Mucosa of rectum (tissue), 2 donors: ENCODE measurements around the gene PURB.
"Not testable (repeated sequence)": the region's sequence is repeated elsewhere in the genome, so short reads cannot be mapped to it uniquely, and the experiment has no call there.

Source experiments
- H3K27ac ChIP-seq, 2 donors: one replicate each; pipeline ENCODE4 v1.7.0; 2013; ENCODE audit warnings: inconsistent platforms in 2 of 2, low read depth in 2 of 2, low read length in 2 of 2
- H3K27me3 ChIP-seq, 2 donors: one replicate each; pipeline ENCODE4 v1.7.0; 2013; ENCODE audit warnings: low read length in 2 of 2; ENCODE audit not compliant: control insufficient read depth in 2 of 2, insufficient read depth in 2 of 2
- H3K36me3 ChIP-seq, 2 donors: one replicate each; pipeline ENCODE4 v1.7.0; 2013; ENCODE audit warnings: low read length in 2 of 2; ENCODE audit not compliant: control insufficient read depth in 2 of 2, insufficient read depth in 2 of 2
- H3K4me1 ChIP-seq, 2 donors: one replicate each; pipeline ENCODE4 v1.7.0; 2013; ENCODE audit warnings: low read length in 2 of 2, mild to moderate bottlenecking in 1 of 2; ENCODE audit not compliant: control insufficient read depth in 2 of 2, insufficient read depth in 2 of 2
- H3K4me3 ChIP-seq, 2 donors: one replicate each; pipeline ENCODE4 v1.7.0; 2013; ENCODE audit warnings: low read length in 2 of 2
- H3K9ac ChIP-seq, 2 donors: one replicate each; pipeline ENCODE4 v1.7.0; 2013; ENCODE audit warnings: low read length in 2 of 2, low read depth in 1 of 2, mild to moderate bottlenecking in 1 of 2
- H3K9me3 ChIP-seq, 2 donors: one replicate each; pipeline ENCODE4 v1.7.0; 2013; ENCODE audit warnings: low read length in 2 of 2; ENCODE audit not compliant: control insufficient read depth in 2 of 2
- donor health status: healthy.
- donor health status: Normal muscosa, but diverticular disease.

The PURB gene

DNA sequence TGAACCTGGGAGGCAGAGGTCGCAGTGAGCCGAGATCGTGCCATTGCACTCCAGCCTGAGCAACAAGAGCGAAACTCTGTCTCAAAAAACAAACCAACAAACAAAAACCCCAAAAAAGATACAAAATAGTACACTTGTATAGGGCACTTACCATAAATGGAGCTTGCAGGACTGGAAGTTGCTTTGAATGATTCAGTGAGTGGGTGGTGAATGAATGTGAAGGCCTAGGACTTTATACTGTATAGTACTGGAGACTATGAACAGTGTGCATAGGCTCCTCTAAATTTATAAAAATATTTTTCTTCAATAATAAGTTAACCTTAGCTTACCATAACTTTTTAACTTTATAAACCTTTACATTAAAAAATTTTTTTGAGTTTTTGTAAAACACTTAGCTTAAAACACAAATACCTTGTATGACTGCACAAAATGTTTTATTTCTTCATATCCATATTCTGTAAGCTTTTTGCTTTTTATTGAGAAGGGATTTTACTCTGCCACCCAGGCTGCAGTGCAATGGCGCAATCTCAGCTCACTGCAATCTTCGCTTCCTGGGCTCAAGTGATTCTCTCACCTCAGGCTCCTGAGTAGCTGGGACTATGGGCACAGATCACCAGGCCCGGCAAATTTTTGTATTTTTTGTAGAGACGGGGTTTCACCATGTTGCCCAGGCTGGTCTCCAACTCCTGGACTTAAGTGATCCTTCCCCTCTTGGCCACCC is 30.5 kb downstream of the PURB start:
- Histone ChIP-seq H3K9ac (no peak overlapping the region), H3K36me3 (no peaks in the 10 kb centered on the region), H3K4me1 (no peaks in the 10 kb centered on the region), H3K9me3 (no peaks in the 10 kb centered on the region), H3K27ac (no peak overlapping the region), H3K4me3 (no peak overlapping the region), H3K27me3 (no peaks in the 10 kb centered on the region)

DNA sequence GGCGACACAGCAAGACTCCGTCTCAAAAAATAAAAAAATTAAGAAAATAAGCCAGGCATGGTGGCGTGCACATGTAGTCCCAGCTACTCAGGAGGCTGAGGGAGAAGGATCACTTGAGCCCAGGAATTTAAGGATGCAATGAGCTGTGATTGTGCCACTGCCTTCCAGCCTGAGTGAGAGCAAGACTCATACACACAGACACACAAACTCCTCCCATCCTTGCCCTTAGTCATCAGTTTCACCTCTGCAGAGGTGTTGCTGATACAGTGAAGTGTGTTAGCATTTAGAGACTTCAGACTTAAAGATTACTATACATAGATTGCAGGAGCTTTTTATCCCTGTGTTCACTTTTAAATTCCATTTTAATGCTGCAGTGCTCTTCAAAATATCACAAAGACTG is 31.9 kb downstream of the PURB start:
- no peaks in the 10 kb centered on the region for H3K36me3 ChIP-seq
- no peaks in the 10 kb centered on the region for H3K27me3 ChIP-seq
- H3K27ac ChIP-seq, result no peak overlapping the region
- H3K4me3 ChIP-seq, result no peak overlapping the region
- H3K9me3 ChIP-seq, result no peaks in the 10 kb centered on the region
- H3K4me1 ChIP-seq, result no peaks in the 10 kb centered on the region
- H3K9ac ChIP-seq, result no peak overlapping the region

DNA sequence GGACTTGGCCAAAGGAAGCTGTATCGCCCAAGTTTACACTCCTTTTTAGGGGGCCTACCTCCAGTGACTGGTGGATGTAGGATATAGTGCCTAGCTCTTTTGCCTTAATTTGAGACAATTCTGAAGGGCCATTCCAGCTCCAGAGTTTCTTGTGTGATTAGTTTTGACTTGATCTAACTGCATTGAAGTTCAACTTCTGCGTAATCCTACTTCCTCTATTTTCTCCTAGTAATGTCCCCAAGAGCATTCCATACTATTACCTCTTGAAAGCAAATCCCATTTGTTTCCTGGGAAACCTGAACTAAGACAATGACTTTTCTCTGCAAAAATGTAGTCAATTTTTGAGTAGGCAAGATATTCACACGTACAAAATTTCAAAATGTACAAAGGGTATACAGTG is 32.7 kb downstream of the PURB start:
- H3K4me3 ChIP-seq, result no peak overlapping the region

DNA sequence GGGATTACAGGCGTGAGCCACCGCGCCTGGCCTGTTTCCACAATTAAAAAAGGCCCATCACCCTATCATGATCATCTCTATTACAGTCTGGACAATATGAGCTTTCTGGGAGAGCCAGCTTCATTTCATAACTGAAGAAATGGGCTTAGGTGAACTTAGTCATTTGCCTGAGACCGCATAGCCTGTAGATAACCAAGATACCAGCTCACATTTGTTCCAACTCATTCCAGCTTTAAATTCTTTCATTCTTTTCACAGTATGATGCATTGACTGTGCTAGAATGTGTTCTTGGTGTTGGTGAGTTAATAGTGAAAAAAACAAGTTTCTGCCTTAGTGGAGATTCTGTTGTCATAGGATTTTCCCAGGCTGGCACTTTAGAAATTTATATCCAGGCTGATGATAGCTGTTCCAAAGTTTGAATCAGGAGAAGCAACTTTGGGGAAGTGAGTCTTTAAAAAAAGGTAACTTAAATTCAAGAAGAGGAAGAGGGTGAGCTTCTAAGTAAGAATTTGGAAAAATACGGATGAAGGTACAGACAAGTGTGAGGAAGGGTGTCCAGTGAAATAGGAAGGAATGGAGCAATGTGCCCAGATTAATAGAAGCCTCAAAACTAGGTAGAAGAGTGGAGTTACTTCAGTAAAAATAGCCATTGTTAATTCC is 35.3 kb downstream of the PURB start:
- no peaks in the 10 kb centered on the region for H3K27me3 ChIP-seq
- H3K27ac ChIP-seq, result no peak overlapping the region
- peaks cover 4 to 11% of the 10 kb centered on the region in 2 donors for H3K4me1 ChIP-seq
- H3K4me3 ChIP-seq, result no peak overlapping the region
- no peak overlapping the region for H3K9ac ChIP-seq
- H3K9me3 ChIP-seq, result no peaks in the 10 kb centered on the region
- no peaks in the 10 kb centered on the region for H3K36me3 ChIP-seq

More for the DNA sequence above, 32.7 kb downstream of the PURB start:
- H3K9me3 ChIP-seq, result no peaks in the 10 kb centered on the region
- no peak overlapping the region for H3K27ac ChIP-seq
- H3K9ac ChIP-seq, result no peak overlapping the region
- H3K36me3 ChIP-seq, result no peaks in the 10 kb centered on the region
- H3K4me1 ChIP-seq, result no peaks in the 10 kb centered on the region
- no peaks in the 10 kb centered on the region for H3K27me3 ChIP-seq

DNA sequence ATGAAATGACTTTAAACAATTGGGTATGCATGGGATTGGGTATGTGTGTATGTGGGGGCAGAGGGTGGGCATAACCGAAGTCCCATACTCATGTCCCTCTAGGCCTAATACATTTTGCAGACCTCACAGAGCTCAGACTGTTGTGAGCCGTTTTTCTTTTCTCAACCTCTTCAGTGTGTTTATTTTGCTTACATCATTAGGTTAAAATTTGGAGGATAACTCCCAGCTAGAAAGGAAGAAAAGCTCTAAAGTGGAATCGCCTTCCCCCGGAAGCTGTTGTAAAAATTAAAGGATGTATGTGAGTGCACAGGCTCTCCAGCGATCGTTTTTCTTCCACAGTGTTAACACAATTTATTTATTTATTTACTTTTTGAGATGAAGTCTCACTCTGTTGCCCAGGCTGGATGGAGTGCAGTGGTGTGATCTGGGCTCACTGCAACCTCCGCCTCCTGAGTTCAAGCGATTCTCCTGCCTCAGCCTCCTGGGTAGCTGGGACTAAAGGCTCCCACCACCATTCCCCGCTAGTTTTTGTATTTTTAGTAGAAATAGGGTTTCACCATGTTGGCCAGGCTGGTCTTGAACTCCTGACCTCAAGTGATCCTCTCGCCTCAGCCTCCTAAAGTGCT is 36.0 kb downstream of the PURB start:
- Histone ChIP-seq H3K4me3 (peak overlapping the region in 1 of 2 donors; percentile 95), H3K27ac (no peak overlapping the region)

DNA sequence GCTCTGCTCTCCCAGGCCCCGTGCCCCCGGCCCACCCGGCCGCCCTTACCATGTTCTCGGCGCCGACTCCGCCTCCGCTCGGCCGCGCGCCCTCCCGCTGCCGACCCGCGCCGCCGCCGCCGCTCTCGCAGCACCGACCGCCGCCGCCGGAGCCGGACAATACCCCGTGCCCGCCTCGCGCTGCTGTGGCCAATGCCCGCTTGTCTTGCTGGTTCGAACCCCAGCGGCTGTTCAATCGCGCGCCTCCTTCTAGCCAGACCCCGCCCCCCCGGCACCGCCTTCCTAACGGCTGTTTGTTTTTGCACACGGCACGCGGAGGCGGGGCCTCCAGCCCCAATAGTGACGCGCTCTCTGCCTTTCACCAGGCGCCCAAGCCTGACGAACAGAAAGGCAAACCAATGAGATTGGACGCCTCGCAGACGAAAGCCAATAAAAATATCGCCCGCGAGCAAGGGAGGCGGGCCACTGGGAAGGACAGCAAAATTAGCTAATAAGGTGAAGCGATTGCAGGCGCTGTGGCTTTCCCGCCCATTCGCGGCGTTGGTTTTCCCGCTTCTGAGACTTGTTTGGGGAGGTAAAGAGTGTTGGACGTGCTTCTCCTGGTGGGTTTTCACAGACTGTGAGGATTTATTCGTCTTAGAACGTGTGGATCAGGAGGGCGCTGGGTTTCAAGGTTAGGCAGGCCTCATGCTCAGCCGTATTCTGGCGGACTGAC is 37.3 kb downstream of the PURB start, which contains the start of gene H2AZ2:
Gene H2AZ2, minus strand, starts transcription at position 168 of the 715 bp plus-strand sequence. Its CDS starts 116 bp downstream, at position 52.
- peak within 1 kb of the TSS; percentile 93 to 96 for H3K4me3 ChIP-seq
- no peaks in the 10 kb centered on the region for H3K36me3 ChIP-seq
- no peaks in the 10 kb centered on the region for H3K27me3 ChIP-seq
- H3K4me1 ChIP-seq, result peaks cover 4 to 11% of the 10 kb centered on the region in 2 donors
- peak within 1 kb of the TSS; percentile 93 to 94 for H3K27ac ChIP-seq
- H3K9ac ChIP-seq, result peak within 1 kb of the TSS; percentile 93 to 94
- H3K9me3 ChIP-seq, result no peaks in the 10 kb centered on the region

More for the DNA sequence above, 36.0 kb downstream of the PURB start:
- H3K4me1 ChIP-seq, result peaks cover 4 to 11% of the 10 kb centered on the region in 2 donors
- H3K9me3 ChIP-seq, result no peaks in the 10 kb centered on the region
- peak overlapping the region; percentile 24 to 93 for H3K9ac ChIP-seq
- H3K27me3 ChIP-seq, result no peaks in the 10 kb centered on the region
- no peaks in the 10 kb centered on the region for H3K36me3 ChIP-seq

DNA sequence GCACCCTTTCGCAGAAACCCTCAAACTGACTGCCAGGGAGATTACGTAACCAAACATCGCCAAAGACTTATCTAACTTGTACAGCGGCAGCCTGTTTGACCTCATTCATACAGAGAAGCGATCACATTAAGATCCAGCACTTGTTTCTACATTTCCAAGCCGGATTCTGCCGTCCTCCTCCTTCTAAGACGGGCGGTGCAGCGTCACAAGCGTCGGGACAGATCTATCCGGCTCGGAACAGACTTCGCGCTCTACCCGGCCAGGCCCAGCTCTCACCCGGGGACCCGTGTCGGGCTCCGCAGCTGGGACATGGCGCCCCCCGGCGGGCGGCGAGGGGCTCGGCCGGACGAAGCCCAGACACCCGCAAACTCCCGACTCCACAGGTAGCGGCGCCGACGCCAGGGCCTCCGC is 37.8 kb downstream of the PURB start:
- Histone ChIP-seq H3K9me3 (no peaks in the 10 kb centered on the region), H3K36me3 (peaks cover 2% of the 10 kb centered on the region in 2 donors), H3K4me1 (peaks cover 4 to 11% of the 10 kb centered on the region in 2 donors), H3K27me3 (no peaks in the 10 kb centered on the region), H3K9ac (peak overlapping the region; percentile 89 to 94), H3K27ac (peak overlapping the region; percentile 93 to 94), H3K4me3 (peak overlapping the region; percentile 85 to 96)

DNA sequence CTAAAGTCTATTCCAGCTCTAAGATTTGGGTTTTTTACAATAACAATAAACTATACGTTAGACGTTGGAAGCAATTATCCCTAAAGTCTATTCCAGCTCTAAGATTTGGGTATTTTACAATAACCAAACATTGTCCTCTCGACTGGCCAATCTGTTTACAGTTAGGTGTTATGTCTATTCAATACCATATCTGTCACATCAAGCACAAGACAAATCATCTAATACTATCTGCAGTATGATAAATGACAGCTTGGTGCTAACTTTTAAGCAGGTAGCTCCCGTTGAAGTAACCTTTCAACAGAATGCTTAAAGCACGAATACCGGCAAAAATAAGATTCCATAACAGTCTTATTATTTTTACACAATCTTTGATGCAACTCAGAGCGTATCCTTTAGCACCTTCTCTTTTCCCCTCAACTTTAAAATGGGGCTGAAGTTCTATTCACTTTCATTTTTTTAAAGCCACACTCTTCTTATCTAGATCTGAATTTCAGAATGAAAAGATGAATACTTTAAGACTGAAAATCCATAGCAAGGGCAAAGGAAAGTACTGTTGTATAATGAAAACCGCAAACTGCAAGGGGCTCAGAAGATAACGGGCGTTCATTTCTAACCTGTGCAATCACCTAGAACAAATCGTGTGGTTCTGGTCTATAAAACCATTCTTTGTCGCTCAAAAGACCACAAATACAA is 38.4 kb downstream of the PURB start:
- Histone ChIP-seq H3K4me1 (peaks cover 4 to 11% of the 10 kb centered on the region in 2 donors), H3K9me3 (no peaks in the 10 kb centered on the region)

DNA sequence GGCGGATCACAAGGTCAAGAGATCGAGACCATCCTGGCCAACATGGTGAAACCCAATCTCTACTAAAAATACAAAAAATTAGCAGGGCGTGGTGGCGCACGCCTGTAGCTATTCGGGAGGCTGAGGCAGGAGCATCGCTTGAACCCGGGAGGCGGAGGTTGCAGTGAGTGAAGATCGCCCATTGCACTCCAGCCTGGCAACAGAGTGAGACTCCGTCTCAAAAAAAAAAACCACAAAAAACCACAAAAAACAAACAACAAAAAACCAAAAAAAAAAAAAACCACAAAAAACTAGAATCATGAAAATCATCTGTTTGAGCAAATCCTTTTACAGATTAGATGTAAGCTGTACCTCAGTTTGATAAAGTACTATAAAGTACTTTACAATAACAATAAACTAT is 38.9 kb downstream of the PURB start:
- H3K36me3 ChIP-seq, H3K9me3 ChIP-seq, H3K27me3 ChIP-seq: not testable (repeated sequence)
- peak overlapping the region; percentile 93 to 94 for H3K27ac ChIP-seq
- peaks cover 4 to 11% of the 10 kb centered on the region in 2 donors for H3K4me1 ChIP-seq
- peak overlapping the region; percentile 89 to 94 for H3K9ac ChIP-seq
- peak overlapping the region; percentile 85 to 96 for H3K4me3 ChIP-seq

More for the DNA sequence above, 38.4 kb downstream of the PURB start:
- Histone ChIP-seq H3K4me3 (peak overlapping the region; percentile 85 to 96), H3K27me3 (no peaks in the 10 kb centered on the region), H3K36me3 (peaks cover 2 to 5% of the 10 kb centered on the region in 2 donors), H3K9ac (peak overlapping the region; percentile 89 to 94), H3K27ac (peak overlapping the region; percentile 93 to 94)
